ENCODE data around the gene FGF8.

FGF8 gene

DNA sequence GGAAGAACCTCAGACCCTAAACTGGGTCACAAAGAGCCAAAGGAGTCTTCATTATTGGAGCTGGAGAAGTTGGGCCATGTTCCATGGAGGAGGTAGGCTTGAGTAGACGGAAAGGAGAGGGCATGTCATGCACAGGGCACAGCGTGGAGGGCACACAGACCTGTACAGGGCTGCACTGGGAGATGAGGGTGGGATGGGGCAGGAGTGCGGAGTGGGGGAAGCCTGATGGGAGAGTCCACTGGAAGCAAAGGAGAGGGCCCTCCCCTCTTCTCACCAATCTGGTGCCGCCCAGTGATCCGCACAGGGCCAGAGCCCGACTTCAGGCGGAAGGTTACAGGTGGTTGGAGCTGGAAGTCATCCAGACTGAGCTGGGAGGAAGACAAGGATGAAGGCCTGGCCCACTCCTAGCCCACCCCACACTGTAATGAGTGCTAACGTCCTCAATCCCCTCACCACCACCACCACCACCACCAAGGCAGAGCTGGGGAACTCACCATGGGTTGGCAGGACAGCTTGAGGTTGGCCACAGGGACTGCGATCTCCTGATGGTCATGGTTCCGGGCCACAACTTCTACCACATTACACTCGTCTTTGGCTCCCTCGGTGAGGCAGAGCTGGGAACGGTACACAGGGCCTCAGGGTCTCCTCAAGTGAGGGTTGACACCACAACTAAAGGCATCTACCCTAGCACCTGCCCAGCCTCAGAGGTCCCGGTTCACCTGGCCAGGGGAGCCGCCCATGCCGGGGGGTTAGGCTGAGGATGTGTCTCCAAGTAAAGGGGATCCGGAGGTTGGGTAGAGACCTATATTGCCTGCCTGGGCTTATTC lies 6.3 kb upstream of the FGF8 start:
- no peak for DNase-seq

DNA sequence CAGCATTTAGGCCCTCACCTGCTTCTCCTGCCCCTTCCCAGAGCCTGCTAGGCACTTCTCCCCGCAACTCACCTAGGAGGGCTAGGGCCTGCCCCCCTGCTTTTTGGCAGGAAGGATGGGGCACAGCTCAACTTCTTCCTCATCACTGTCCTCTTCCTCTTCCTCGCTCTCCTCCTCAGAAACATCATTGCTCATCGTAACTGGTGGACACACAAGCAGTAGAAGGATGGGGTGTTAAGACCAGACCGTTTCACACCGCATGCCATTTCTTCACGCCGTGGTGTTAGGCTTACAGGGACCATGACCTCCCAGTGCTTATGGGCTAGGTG lies 5.7 kb upstream of the FGF8 start:
- DNase-seq: no peak

- peak; percentile 47 for DNase-seq
Measured at GRCh38 chr10:101780818-101781654, 5.1 kb upstream of the FGF8 start.

DNA sequence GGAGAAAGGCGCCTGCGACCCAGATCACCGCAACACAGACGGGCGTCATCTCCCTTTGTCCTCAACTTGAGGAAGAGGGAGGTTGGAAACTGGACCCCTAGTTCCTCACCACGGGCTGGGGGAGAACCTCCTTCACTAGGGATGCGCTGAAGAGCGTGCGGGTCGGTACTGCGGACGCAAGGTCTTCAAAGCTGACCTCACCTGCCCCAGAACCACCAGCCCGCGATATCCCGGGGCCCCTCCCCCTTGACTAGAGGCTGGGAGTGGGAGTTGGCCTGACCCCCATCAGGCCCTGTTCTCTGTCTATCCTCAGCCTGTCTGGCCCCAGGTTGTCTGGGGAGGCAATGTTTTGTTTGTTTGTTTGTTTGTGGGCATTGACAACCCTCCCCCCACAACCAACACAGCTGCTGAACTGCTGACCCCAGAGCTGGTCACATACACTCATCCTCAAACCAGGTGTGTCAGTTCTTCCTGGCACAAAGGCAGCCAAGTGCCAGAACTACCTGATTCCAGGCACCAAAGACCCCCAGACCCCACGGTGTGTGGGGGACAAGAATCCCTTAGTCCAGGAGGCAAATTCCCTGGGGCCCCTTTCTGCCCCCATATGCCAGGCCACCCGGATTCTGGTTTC lies 4.4 kb upstream of the FGF8 start:
- no peak for DNase-seq

- peak; percentile 46 to 50 for DNase-seq
Measured at GRCh38 chr10:101779544-101780186, 3.8 kb upstream of the FGF8 start.

DNA sequence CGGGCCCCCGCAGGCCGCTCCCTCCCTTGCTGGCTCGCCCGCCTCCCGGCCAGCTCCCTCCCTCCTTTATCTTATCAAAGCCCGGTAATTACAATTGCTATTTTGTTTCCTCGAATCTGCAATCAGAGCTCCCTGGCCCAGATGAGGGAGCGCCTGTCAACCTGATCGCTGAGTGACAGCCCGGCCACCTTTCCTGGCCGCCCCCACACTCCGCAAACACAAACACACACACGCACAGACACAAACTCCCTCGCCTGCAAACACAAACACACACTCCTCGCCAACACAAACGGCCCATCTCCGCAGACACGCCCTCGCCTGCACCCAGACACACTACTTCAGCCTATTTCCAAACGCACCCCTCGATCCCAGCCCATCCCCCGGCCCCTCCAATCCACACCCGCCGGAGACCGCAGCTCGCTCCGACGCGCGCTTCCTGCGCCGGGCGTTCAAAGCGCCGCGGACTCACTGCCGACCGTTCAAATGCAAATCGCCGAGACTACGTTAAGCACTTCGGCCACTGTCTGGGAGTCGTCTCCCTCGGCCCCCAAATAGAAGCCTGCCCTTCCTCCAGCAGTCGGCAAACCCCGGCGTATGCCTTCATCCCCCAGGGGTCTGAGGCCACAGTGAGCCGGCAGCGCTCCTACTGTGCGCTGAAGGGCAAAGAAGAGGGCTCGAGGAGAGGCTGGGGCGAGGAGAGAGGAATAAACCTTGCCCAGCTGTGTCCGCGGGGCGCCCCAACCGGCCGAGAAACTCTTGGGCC lies 3.0 kb upstream of the FGF8 start:
- DNase-seq: no peak

DNA sequence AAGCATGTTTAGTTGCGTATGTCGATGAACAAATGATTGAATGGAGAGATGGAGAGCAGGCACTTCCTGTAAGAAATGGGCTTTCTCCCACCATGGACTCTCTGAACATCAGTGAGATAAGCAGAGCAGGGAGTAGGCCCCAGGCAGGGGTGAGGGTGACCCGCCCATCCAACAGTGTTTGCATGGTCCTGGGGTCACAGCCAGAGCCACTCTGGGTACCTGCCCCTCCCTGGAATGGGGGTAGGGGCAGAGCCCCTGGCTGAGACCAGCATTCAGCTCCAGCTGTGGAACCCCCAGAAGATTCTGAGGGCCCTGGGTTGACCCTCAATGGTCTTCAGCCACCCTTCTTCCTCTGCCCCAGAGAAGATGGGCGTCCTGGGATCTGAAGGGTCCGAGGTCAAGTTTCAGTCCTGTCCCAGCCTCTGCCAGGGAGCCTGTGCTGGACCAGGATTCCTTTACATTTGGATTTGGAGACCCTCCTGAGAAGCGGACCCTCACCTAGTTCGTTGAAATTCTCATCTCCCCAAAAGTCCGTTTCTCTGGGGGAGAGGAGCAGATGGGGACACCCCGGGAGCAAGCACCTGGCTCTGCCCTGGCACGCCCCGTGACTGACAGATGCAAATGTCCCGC lies 2.4 kb upstream of the FGF8 start:
- DNase-seq: no peak

GRCh38 chr10:101777619-101778145 lies 1.8 kb upstream of the FGF8 start:
- DNase-seq: no peak

DNA sequence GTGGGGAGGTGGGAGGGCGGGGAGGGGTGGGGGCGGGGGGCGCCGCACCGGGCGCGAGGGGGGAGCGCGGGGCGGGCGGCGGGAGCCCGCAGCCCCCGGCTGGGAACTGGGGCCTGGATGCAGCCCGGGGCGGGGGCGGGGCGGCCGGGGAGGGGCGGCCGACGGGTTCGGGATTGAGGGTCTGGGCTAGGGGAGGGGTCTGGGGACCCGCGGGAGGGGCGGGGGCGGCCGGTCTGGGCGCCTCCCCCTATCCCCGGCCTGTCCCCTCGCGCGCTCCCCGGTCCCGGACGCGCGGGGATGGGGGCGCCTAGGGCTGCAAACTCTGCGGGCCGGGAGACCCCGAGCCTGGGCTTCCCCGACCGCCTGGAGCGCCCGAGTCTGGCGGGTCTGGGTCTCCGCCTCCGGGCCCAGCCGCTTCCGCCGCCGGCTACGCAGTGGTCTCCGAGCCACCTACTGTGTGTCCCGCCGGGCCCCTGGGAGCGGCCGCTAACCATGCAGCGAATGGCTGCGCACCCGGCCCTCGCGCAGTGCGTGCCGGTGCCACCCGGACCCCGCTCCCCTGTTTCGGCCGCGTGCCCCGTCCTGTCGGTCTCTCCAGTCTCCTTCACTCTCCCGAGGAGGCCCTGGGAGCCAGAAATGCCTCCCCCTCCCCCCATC lies 375 bp upstream of the FGF8 start:
- no peak for DNase-seq

GRCh38 chr10:101774589-101775272 lies 1.2 kb downstream of the FGF8 start:
- DNase-seq: no peak

DNA sequence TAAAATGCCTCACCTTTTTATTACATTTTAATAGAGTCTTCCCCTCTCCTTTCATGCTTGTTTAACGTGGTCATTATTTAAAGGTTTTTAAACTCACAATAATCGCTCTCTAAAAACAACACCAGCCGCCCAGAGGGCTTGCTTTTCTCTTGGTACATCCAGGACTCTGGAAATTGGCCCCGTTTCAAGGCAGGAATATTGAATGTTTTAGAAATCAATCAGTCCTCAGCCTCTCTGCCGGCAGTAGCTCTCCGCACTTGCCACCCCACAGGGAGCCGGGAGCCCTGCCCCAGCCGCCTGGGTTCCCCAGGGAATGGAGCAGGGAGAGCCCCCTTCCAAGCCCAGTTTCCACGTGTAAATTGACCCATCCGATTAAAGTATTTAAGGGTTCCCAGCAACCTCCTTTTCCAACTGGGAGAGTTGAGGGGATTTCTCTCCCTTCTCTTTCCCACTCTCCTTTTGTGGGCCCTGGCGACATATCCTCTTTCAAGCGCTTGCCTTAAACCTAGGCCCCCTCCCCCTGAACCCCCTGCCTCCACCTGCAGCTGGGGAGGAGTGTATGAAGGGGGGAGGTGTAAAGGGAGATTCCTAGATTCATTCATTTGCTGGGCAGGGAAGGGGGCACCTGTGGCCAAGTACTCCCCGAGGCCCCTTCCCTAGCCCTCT lies 1.9 kb downstream of the FGF8 start:
- no peak for DNase-seq

- no peak for DNase-seq
Measured at GRCh38 chr10:101772895-101773761, 2.8 kb downstream of the FGF8 start.

DNA sequence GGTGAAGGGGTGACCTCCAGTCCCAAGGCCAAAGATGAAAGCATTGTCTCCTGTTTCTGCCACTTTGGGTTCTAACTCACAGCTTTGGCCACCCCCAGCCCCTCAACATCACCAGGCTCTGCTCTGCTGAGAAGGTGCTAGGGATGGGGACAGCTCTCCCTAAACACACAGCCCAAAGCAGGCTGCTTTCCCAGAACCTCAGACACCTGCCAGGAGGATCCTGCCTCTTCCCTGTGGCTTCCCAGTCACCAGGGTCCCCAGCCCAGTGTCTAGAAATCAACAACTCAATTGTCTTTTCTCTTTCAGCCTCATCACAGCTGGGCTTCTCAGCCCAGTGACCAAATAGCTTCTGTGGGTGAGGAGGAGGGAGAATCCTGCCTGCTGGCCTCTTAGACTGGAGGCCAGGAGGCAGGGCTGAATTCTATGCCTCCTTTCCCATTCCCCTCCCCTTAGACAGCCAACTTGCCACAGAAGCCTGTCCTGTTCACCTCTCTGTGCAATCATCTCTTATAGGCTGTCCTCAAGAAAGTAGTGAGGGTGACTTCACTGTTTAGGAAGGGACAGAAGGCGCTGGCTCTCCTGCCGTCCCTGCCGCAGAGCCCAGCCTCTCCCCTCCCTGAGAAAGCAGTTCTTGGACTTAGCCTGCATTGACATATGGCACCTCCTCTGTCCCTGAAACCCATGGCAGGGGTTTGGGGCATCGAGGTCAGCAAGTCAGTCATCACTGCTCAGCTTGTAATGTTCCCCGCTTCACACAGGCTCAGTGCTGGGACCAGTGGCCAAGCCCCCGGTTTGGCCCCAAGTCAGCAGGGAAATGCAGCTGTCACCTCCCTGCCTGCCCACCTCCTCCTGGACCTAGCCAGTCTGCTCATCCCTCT lies 3.7 kb downstream of the FGF8 start:
- no peak for DNase-seq

DNA sequence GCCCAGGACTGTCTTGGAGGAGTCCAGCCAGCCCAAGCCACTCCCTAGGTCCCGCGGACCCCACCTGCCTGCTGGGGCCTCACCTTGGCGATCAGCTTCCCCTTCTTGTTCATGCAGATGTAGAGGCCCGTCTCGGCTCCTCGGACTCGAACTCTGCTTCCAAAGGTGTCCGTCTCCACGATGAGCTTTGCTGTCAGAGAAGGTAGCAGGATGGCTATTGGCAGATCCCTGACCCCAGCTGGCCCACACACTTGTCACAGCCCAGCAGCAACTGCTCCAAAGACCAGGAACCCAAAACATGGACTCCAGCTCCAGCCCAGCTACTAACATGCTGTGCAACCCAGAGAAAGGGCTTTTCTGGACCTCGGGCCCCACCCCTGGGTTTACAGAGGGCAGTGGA lies 4.5 kb downstream of the FGF8 start:
- DNase-seq: no peak

- no peak for DNase-seq
Measured at GRCh38 chr10:101770331-101771215, 5.3 kb downstream of the FGF8 start.

DNA sequence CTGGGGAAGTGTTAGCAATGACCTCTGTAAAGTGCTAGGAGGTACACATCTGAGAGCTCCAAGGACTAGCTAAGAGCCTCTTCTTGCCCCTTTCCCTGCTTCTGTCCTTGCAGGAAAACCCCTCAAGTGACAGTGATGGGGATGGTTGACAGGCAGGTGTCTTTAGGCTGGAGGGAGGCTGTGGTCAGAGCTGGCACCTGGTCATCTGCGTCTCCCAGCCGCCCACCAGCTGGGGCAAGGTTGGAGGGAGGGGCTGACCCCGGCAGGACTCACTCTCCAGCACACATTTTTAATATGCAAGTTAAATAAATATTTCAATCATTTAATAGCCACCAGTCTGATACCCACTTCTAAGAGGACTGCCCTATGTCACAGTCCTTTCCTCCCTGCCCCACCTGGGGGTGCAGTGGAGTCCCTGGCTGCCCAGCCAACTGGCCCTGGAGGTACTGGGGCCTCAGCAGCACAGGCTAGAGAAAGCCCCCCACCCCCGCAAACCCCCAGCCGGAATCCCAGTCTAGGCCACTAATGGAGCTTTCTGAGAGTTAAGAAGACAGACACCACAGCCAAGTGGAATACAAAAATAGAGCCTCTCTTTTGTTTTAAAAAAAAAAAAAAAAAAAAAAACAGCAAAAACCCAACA lies 6.3 kb downstream of the FGF8 start:
- DNase-seq: no peak
